GM19043 (cell line): ENCODE results near the gene NUDT6.
"Not testable (repeated sequence)": the region's sequence is repeated elsewhere in the genome, so short reads cannot be mapped to it uniquely, and the experiment has no call there.

Experiments used
- ATAC-seq: cut with Tn5 transposase; IDR thresholded peaks from one replicate; pipeline ENCODE4 v1.9.1; 2021; ENCODE audit warnings: low read depth; ENCODE audit not compliant: unreplicated experiment

NUDT6 gene

GRCh38 chr4:122882857-122883735, 39.3 kb downstream of the NUDT6 start:
- ATAC-seq: no peak

GRCh38 chr4:122879001-122879400, 43.4 kb downstream of the NUDT6 start:
- ATAC-seq: no peak

GRCh38 chr4:122876456-122876855, 45.9 kb downstream of the NUDT6 start:
- ATAC-seq: no peak

- no peak for ATAC-seq
Measured at GRCh38 chr4:122875949-122876348, 46.4 kb downstream of the NUDT6 start.

GRCh38 chr4:122873821-122874593, 48.4 kb downstream of the NUDT6 start:
- no peak for ATAC-seq

GRCh38 chr4:122873146-122873545, 49.3 kb downstream of the NUDT6 start:
- ATAC-seq: no peak

- ATAC-seq: not testable (repeated sequence)
Measured at GRCh38 chr4:122868235-122868634, 54.2 kb downstream of the NUDT6 start.

GRCh38 chr4:122865425-122865824, 57.0 kb downstream of the NUDT6 start:
- no peak for ATAC-seq

GRCh38 chr4:122863639-122864038, 58.8 kb downstream of the NUDT6 start:
- ATAC-seq: no peak

- no peak for ATAC-seq
Measured at GRCh38 chr4:122861172-122861943, 61.0 kb downstream of the NUDT6 start.

GRCh38 chr4:122858705-122859104, 63.7 kb downstream of the NUDT6 start:
- no peak for ATAC-seq

- ATAC-seq: no peak
Measured at GRCh38 chr4:122857160-122857559, 65.2 kb downstream of the NUDT6 start.

- no peak for ATAC-seq
Measured at GRCh38 chr4:122855353-122855890, 67.0 kb downstream of the NUDT6 start.

GRCh38 chr4:122854447-122855352, 67.7 kb downstream of the NUDT6 start:
- ATAC-seq: no peak

- ATAC-seq: no peak
Measured at GRCh38 chr4:122851568-122851967, 70.8 kb downstream of the NUDT6 start.

- not testable (repeated sequence) for ATAC-seq
Measured at GRCh38 chr4:122849789-122850188, 72.6 kb downstream of the NUDT6 start.

GRCh38 chr4:122847931-122848330, 74.5 kb downstream of the NUDT6 start:
- no peak for ATAC-seq

- no peak for ATAC-seq
Measured at GRCh38 chr4:122845760-122846159, 76.6 kb downstream of the NUDT6 start.

- no peak for ATAC-seq
Measured at GRCh38 chr4:122845066-122845465, 77.3 kb downstream of the NUDT6 start.

GRCh38 chr4:122844391-122844790, 78.0 kb downstream of the NUDT6 start:
- not testable (repeated sequence) for ATAC-seq
